Right ventricle myocardium superior (tissue), 1 donor: ENCODE data around the gene SMIM24. TPM values are rescaled to one million over a fixed set of nuclear protein-coding genes. Genes with fewer than 3 reads are reported as not detected.

Experiments used
- total RNA-seq: library from RNA; stranded (reverse); fragmentation: NEBNext Ultra II Directional; extraction: Animal tissue kit (Norgen Biotek cat#: 25700); gene quantifications from one replicate; pipeline ENCODE4 v1.2.1, GENCODE V29; 2021
- donor health status: DM: no; HTN: yes; CAD: no; lungs with severe emphysema.

Gene SMIM24
- total RNA-seq, 1 donor from 2014 or later: not detected

Other genes with a start within 250 kb of the SMIM24 start
- gene NFIC, start 113.9 kb downstream of the SMIM24 start, total RNA-seq: 153 TPM
- not detected for gene SMIM44, start 2.9 kb upstream of the SMIM24 start, total RNA-seq
- 10.5 TPM for gene DOHH, start 20.1 kb upstream of the SMIM24 start, total RNA-seq
- gene FZR1, start 25.8 kb upstream of the SMIM24 start, total RNA-seq: 19.0 TPM
- gene TEKTIP1, start 58.6 kb upstream of the SMIM24 start, total RNA-seq: 0.46 TPM
- 21.7 TPM for gene MFSD12, start 77.1 kb upstream of the SMIM24 start, total RNA-seq
- 34.4 TPM for gene HMG20B, start 92.4 kb upstream of the SMIM24 start, total RNA-seq
- gene GIPC3, start 105.0 kb upstream of the SMIM24 start, total RNA-seq: 2.2 TPM
- gene TBXA2R, start 126.3 kb upstream of the SMIM24 start, total RNA-seq: 2.6 TPM
- 13.7 TPM for gene CACTIN, start 146.3 kb upstream of the SMIM24 start, total RNA-seq
- 31.6 TPM for gene PIP5K1C, start 219.9 kb upstream of the SMIM24 start, total RNA-seq
- not detected for gene TJP3, start 227.9 kb upstream of the SMIM24 start, total RNA-seq